ENCODE measurements around the gene DIS3L2. TPM values are rescaled to one million over a fixed set of nuclear protein-coding genes. Genes with fewer than 3 reads are reported as not detected.
"Not testable (repeated sequence)": the region's sequence is repeated elsewhere in the genome, so short reads cannot be mapped to it uniquely, and the experiment has no call there.

The DIS3L2 gene
- total RNA-seq, 1 experiment from 2014 or later = 32.6 TPM

DNA sequence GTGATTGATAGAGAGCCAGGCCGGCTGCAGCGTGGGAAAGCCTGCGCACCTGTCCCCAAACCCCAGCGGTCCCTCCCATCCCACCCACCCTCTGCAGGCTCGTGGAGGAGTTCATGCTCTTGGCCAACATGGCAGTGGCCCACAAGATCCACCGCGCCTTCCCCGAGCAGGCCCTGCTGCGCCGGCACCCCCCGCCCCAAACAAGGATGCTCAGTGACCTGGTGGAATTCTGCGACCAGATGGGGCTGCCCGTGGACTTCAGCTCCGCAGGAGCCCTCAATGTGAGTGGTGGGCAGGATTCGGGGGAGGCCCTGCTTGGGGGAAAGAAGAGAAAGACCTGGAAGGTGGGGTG is 368.2 kb downstream of the DIS3L2 start:
- Mint-ChIP-seq H3K4me3 (ENCODE audit: unreplicated experiment) (no peak overlapping the region), H3K9me3 (ENCODE audit: unreplicated experiment) (no peaks in the 10 kb centered on the region), H3K27me3 (ENCODE audit: insufficient read depth, unreplicated experiment) (no peaks in the 10 kb centered on the region), H3K4me1 (ENCODE audit: insufficient read depth, unreplicated experiment) (no peaks in the 10 kb centered on the region), H3K36me3 (ENCODE audit: insufficient read depth, unreplicated experiment) (no peaks in the 10 kb centered on the region), H3K27ac (ENCODE audit: low read depth, unreplicated experiment) (no peak overlapping the region)
- intact Hi-C loops (cut with micrococcal nuclease) = no loop called here
- ChIA-PET POLR2A (no interaction called here), CTCF (interaction anchor here (0.7 to 1.6 kb wide), 2 partner anchors 110 to 776 kb away, joined by 3 read pairs; no protein-coding TSS in a partner anchor)
- no peak for DNase-seq (ENCODE audit: unreplicated experiment)
- TF ChIP-seq, protein P1, sequence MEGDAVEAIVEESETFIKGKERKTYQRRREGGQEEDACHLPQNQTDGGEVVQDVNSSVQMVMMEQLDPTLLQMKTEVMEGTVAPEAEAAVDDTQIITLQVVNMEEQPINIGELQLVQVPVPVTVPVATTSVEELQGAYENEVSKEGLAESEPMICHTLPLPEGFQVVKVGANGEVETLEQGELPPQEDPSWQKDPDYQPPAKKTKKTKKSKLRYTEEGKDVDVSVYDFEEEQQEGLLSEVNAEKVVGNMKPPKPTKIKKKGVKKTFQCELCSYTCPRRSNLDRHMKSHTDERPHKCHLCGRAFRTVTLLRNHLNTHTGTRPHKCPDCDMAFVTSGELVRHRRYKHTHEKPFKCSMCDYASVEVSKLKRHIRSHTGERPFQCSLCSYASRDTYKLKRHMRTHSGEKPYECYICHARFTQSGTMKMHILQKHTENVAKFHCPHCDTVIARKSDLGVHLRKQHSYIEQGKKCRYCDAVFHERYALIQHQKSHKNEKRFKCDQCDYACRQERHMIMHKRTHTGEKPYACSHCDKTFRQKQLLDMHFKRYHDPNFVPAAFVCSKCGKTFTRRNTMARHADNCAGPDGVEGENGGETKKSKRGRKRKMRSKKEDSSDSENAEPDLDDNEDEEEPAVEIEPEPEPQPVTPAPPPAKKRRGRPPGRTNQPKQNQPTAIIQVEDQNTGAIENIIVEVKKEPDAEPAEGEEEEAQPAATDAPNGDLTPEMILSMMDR (IDR thresholded peaks at IDR 0.05; ENCODE audit: unreplicated experiment) = no peak
- no TSS peak for BruUV-seq (replicated peaks)

DNA sequence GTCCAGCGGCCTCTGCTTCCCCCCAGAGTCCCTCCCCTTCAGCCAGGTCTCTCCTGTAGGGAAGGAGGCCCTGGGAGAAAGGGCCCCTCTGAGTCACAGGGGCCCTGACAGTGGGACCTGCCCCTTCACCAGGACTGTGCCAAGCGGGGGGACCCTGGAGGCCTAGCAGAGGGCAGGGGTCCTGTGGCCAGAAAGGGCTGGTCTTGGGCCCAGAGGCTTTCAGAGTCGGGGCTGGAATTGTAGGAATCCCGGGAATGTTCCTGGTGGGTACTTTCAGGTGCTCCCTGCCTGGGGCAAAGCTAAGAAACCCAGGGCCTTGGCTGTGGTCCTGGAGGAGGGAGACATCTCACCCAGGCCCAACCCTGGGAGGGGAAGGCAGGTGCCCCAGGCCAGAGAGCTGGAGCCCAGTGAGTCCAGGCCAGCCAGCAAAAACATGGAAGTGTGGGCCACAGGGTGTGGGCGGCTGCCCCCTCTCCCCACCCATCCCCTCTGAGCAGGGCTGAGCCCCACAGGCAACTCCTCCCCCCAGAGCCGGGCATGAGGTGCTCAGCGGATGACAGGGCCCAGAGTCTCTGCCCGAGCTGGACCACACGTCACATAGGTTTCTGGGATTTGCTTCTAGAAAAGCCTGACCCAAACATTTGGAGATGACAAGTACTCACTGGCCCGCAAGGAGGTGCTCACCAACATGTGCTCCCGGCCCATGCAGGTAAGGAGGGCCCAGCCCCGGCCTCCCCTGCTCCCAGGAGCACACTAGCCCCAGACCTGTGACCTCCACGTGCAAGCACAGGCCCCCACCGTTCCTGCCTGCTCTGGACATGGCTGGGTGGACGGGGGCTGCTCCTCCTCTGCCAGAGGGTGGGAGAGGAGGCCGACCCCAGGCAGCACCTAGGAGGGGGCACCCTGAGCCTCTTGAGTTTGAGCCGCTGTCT is 368.8 kb downstream of the DIS3L2 start:
- DNase-seq (ENCODE audit: unreplicated experiment) = no peak
- no peaks in the 10 kb centered on the region for H3K27me3 Mint-ChIP-seq (ENCODE audit: insufficient read depth, unreplicated experiment)
- no peak overlapping the region for H3K27ac Mint-ChIP-seq (ENCODE audit: low read depth, unreplicated experiment)
- intact Hi-C loops (cut with micrococcal nuclease) = no loop called here
- BruUV-seq (replicated peaks) = no TSS peak
- TF ChIP-seq, protein P1 (IDR thresholded peaks at IDR 0.05; ENCODE audit: unreplicated experiment) = no peak
- CTCF ChIA-PET = interaction anchor here (0.6 to 1.6 kb wide), 2 partner anchors 110 to 410 kb away, joined by 3 read pairs; no protein-coding TSS in a partner anchor
- H3K36me3 Mint-ChIP-seq (ENCODE audit: insufficient read depth, unreplicated experiment) = no peaks in the 10 kb centered on the region
- H3K4me1 Mint-ChIP-seq (ENCODE audit: insufficient read depth, unreplicated experiment) = no peaks in the 10 kb centered on the region
- no peaks in the 10 kb centered on the region for H3K9me3 Mint-ChIP-seq (ENCODE audit: unreplicated experiment)
- POLR2A ChIA-PET = no interaction called here
- H3K4me3 Mint-ChIP-seq (ENCODE audit: unreplicated experiment) = no peak overlapping the region

DNA sequence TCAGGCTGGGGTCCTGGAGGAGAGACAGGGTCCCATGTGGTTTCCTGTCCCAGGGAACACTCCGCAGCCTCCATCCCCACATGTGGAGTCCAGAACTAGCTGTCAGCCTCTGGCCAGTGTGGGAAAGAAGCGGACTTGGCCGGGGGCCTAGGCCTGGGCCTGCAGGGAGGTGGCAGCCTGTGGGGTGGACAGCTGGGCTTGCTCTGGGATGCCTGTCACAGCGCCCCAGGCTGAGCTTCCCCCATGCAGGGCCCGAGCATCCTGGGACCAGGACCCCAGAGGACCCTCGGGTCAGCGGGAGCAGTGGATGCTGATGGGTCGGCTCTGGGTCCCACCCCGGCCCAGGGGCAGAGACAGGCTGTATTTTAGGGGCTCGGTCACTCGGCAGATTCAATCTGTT is 369.5 kb downstream of the DIS3L2 start:
- POLR2A ChIA-PET; intact Hi-C loops (cut with micrococcal nuclease); H3K4me1 Mint-ChIP-seq (ENCODE audit: insufficient read depth, unreplicated experiment); H3K36me3 Mint-ChIP-seq (ENCODE audit: insufficient read depth, unreplicated experiment); DNase-seq (ENCODE audit: unreplicated experiment); H3K4me3 Mint-ChIP-seq (ENCODE audit: unreplicated experiment); H3K9me3 Mint-ChIP-seq (ENCODE audit: unreplicated experiment); H3K27me3 Mint-ChIP-seq (ENCODE audit: insufficient read depth, unreplicated experiment); H3K27ac Mint-ChIP-seq (ENCODE audit: low read depth, unreplicated experiment); BruUV-seq (replicated peaks): not testable (repeated sequence)
- CTCF ChIA-PET = interaction anchor here (0.6 kb wide), 1 partner anchor 33 kb away, joined by 3 read pairs; no protein-coding TSS in a partner anchor

DNA sequence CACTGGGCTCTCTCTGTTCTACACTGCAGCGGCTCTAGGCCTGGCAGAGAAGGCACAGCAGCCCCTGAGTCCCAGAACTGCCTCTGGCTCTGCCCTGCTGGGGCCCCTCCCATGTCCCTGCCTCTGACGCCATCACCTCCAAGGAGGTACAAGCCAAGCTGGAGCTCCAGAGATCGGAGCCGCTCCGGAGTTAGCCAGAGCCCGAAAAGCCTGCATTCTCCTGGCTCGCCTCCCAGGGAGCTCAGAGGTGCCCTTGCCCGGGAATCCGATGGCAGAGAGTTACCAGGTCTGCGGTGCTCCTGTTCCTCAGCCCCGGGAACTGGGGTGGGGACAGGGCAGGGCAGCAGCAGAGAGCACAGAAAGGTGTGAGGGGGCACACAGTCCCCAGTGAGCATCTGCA is 370.1 kb downstream of the DIS3L2 start:
- not testable (repeated sequence) for H3K27ac Mint-ChIP-seq (ENCODE audit: low read depth, unreplicated experiment)

DNA sequence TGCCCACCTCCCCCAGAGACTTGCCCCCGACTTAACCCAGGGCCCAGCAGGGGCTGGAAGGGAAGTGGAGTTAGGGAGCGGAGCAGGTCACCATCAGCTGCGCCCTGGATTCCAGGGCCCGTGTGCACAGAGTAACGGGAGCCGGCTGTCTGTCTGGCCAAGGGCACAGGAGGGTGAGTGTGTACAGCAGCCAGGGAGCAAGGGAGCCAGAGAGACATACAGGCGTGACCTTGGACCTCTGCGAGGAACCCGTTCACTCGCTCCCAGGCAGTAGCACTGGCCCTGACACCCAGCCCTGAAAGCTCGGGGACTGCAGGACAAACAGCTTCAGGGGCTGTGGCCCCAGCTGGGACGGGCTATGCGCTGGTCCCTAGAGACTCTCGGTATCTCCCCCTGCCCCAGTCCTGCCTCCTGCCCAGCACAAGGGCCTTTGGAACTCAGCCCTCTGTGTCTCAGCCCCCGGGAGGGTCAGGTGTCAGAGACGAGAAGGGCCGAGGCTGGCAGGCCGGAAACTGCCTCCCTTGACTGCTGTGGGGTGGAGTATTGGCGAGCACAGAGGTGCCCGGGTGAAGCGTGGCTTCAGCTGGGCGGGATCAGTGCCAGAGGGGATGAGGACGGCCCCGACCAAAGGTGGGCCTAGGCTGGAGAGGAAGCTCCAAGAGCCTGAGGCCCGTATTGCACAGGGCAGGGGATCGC is 370.9 kb downstream of the DIS3L2 start:
- CTCF ChIA-PET = interaction anchor here (1.2 to 4.8 kb wide), 3 partner anchors 41 to 415 kb away, joined by 3 to 48 read pairs (median 4); no protein-coding TSS in a partner anchor
- peaks cover 12% of the 10 kb centered on the region for H3K36me3 Mint-ChIP-seq (ENCODE audit: insufficient read depth, unreplicated experiment)
- H3K4me3 Mint-ChIP-seq (ENCODE audit: unreplicated experiment); H3K27ac Mint-ChIP-seq (ENCODE audit: low read depth, unreplicated experiment); H3K4me1 Mint-ChIP-seq (ENCODE audit: insufficient read depth, unreplicated experiment); H3K27me3 Mint-ChIP-seq (ENCODE audit: insufficient read depth, unreplicated experiment); DNase-seq (ENCODE audit: unreplicated experiment); H3K9me3 Mint-ChIP-seq (ENCODE audit: unreplicated experiment); POLR2A ChIA-PET; BruUV-seq (replicated peaks): not testable (repeated sequence)
- intact Hi-C loops (cut with micrococcal nuclease) = loop anchor here (2.0 kb wide), 1 partner anchor 108 kb away; no protein-coding TSS in a partner anchor

More for the DNA sequence above, 370.1 kb downstream of the DIS3L2 start:
- H3K4me1 Mint-ChIP-seq (ENCODE audit: insufficient read depth, unreplicated experiment); DNase-seq (ENCODE audit: unreplicated experiment); BruUV-seq (replicated peaks); H3K4me3 Mint-ChIP-seq (ENCODE audit: unreplicated experiment); H3K36me3 Mint-ChIP-seq (ENCODE audit: insufficient read depth, unreplicated experiment); H3K27me3 Mint-ChIP-seq (ENCODE audit: insufficient read depth, unreplicated experiment); H3K9me3 Mint-ChIP-seq (ENCODE audit: unreplicated experiment); POLR2A ChIA-PET: not testable (repeated sequence)
- intact Hi-C loops (cut with micrococcal nuclease) = loop anchor here (2.0 kb wide), 1 partner anchor 109 kb away; no protein-coding TSS in a partner anchor
- CTCF ChIA-PET = interaction anchor here (0.6 kb wide), 1 partner anchor 34 kb away, joined by 3 read pairs; no protein-coding TSS in a partner anchor
